GM10248 (cell line): ENCODE data around the gene SAP30BP.

Source experiments
- CTCF ChIA-PET: fragments of 300-600 bp; sonication (Branson Sonifier 250); formaldehyde crosslinking; extraction: SDS; loops from one replicate; lab custom pipeline; 2021; ENCODE audit warnings: antibody characterized with exemption; lab: Yijun Ruan, JAX
- POLR2A ChIA-PET: fragments of 350-650 bp; sonication (Branson Sonifier 250); formaldehyde crosslinking; extraction: SDS; loops from one replicate; lab custom pipeline; 2020; ENCODE audit warnings: antibody characterized with exemption; lab: Yijun Ruan, JAX
- DNase-seq: peaks from one replicate; pipeline ENCODE4 v3.0.0; 2012; ENCODE audit errors: extremely low spot score
- CTCF ChIP-seq: IDR thresholded peaks from 2 replicates; pipeline ENCODE4 v1.5.1; 2012; ENCODE audit warnings: mild to moderate bottlenecking, low read depth; ENCODE audit errors: extremely low read depth, missing control alignments, control extremely low read depth

Gene SAP30BP

GRCh38 chr17:75703191-75703590 is 36.1 kb downstream of the SAP30BP start:
- CTCF ChIA-PET: interaction anchor here (0.7 to 4.0 kb wide), 8 partner anchors 11 to 102 kb away, joined by 3 to 21 read pairs (median 4); partner anchors contain the start of gene SMIM5

GRCh38 chr17:75703591-75703990 is 36.5 kb downstream of the SAP30BP start:
- POLR2A ChIA-PET: no interaction called here
- CTCF ChIA-PET: interaction anchor here (0.9 to 4.0 kb wide), 7 partner anchors 15 to 259 kb away, joined by 3 to 21 read pairs (median 5); partner anchors contain the start of gene SMIM5

More at GRCh38 chr17:75703191-75703590, 36.1 kb downstream of the SAP30BP start:
- POLR2A ChIA-PET: no interaction called here
- no peak for DNase-seq
- TF ChIP-seq CTCF: no peak

GRCh38 chr17:75704963-75705875 is 38.1 kb downstream of the SAP30BP start:
- no peak for DNase-seq
- ChIA-PET CTCF (interaction anchor here (0.8 to 4.0 kb wide), 6 partner anchors 12 to 261 kb away, joined by 3 to 21 read pairs (median 3); partner anchors contain the start of gene SMIM5), POLR2A (no interaction called here)
- TF ChIP-seq CTCF: no peak

More at GRCh38 chr17:75703591-75703990, 36.5 kb downstream of the SAP30BP start:
- no peak for TF ChIP-seq CTCF
- no peak for DNase-seq

GRCh38 chr17:75706042-75706728 is 39.0 kb downstream of the SAP30BP start:
- CTCF ChIA-PET: interaction anchor here (1.3 to 4.0 kb wide), 3 partner anchors 23 to 73 kb away, joined by 3 to 21 read pairs (median 4); partner anchors contain the start of gene SMIM5
- no peak for DNase-seq
- TF ChIP-seq CTCF: no peak
- POLR2A ChIA-PET: no interaction called here

GRCh38 chr17:75707079-75707571 is 40.0 kb downstream of the SAP30BP start:
- no peak for TF ChIP-seq CTCF
- DNase-seq: no peak
- CTCF ChIA-PET: interaction anchor here (1.6 kb wide), 1 partner anchor 74 kb away, joined by 4 read pairs; the partner anchor contains the start of gene SMIM5
- POLR2A ChIA-PET: interaction anchor here (0.6 kb wide), 1 partner anchor 21 kb away, joined by 3 read pairs; no protein-coding TSS in a partner anchor

- POLR2A ChIA-PET: no interaction called here
- CTCF ChIA-PET: no interaction called here
- no peak for TF ChIP-seq CTCF
- DNase-seq: no peak
Measured at GRCh38 chr17:75712446-75712845, 45.3 kb downstream of the SAP30BP start.
